Activated naive CD4-positive, alpha-beta T cell treated with anti-CD3 and anti-CD28 coated beads, Interleukin-2, amount 50 U/mL, for 16 hours (primary cell): ENCODE measurements around the gene STAT5A.
"Not testable (repeated sequence)": the region's sequence is repeated elsewhere in the genome, so short reads cannot be mapped to it uniquely, and the experiment has no call there.

Source experiments
- DNase-seq: peaks from one replicate; pipeline ENCODE4 v3.0.0-alpha.2; 2020

Gene STAT5A

GRCh38 chr17:42338427-42338985, 50.2 kb downstream of the STAT5A start:
- DNase-seq = no peak

GRCh38 chr17:42339221-42339620, 50.9 kb downstream of the STAT5A start:
- DNase-seq = no peak

- DNase-seq = peak; percentile 48
Measured at GRCh38 chr17:42340691-42341127, 52.4 kb downstream of the STAT5A start.

- no peak for DNase-seq
Measured at GRCh38 chr17:42341568-42341967, 53.3 kb downstream of the STAT5A start.

GRCh38 chr17:42342242-42343008, 54.1 kb downstream of the STAT5A start:
- DNase-seq = no peak

GRCh38 chr17:42345396-42346073, 57.2 kb downstream of the STAT5A start:
- no peak for DNase-seq

GRCh38 chr17:42346481-42346880, 58.2 kb downstream of the STAT5A start:
- DNase-seq = no peak

- no peak for DNase-seq
Measured at GRCh38 chr17:42347198-42347597, 58.9 kb downstream of the STAT5A start.

GRCh38 chr17:42347606-42348005, 59.3 kb downstream of the STAT5A start:
- DNase-seq = no peak

GRCh38 chr17:42348104-42348503, 59.8 kb downstream of the STAT5A start:
- no peak for DNase-seq

GRCh38 chr17:42354956-42355843, 66.9 kb downstream of the STAT5A start:
- no peak for DNase-seq

- no peak for DNase-seq
Measured at GRCh38 chr17:42358434-42358833, 70.1 kb downstream of the STAT5A start.

GRCh38 chr17:42359133-42359532, 70.8 kb downstream of the STAT5A start:
- DNase-seq = no peak

- not testable (repeated sequence) for DNase-seq
Measured at GRCh38 chr17:42360388-42360787, 72.1 kb downstream of the STAT5A start.
